ENCODE results near the gene MYO1D.
A peak's percentile ranks its signal among the peaks of the same experiment; 100 is the strongest.
"Not testable (repeated sequence)": the region's sequence is repeated elsewhere in the genome, so short reads cannot be mapped to it uniquely, and the experiment has no call there.

The MYO1D gene

GRCh38 chr17:32876417-32877163, at the start of gene MYO1D:
TSS of gene MYO1D (minus strand) at chr17:32877124. CDS start at chr17:32876872, 252 bp downstream.
- DNase-seq = peak; percentile 61

- no peak for DNase-seq
Measured at GRCh38 chr17:32926183-32926582, 49.3 kb upstream of the MYO1D start.

GRCh38 chr17:32923905-32924304, 47.0 kb upstream of the MYO1D start:
- DNase-seq = not testable (repeated sequence)

GRCh38 chr17:32921017-32921416, 44.1 kb upstream of the MYO1D start:
- no peak for DNase-seq

- no peak for DNase-seq
Measured at GRCh38 chr17:32920293-32920692, 43.4 kb upstream of the MYO1D start.

GRCh38 chr17:32919876-32920275, 43.0 kb upstream of the MYO1D start:
- not testable (repeated sequence) for DNase-seq

GRCh38 chr17:32917842-32918241, 40.9 kb upstream of the MYO1D start:
- DNase-seq = no peak

GRCh38 chr17:32917081-32917480, 40.2 kb upstream of the MYO1D start:
- DNase-seq = no peak

GRCh38 chr17:32916134-32916533, 39.2 kb upstream of the MYO1D start:
- DNase-seq = no peak

GRCh38 chr17:32915245-32915644, 38.3 kb upstream of the MYO1D start:
- DNase-seq = no peak

- no peak for DNase-seq
Measured at GRCh38 chr17:32914181-32914580, 37.3 kb upstream of the MYO1D start.

- no peak for DNase-seq
Measured at GRCh38 chr17:32913593-32913992, 36.7 kb upstream of the MYO1D start.

- peak; percentile 5 for DNase-seq
Measured at GRCh38 chr17:32912218-32912897, 35.4 kb upstream of the MYO1D start.

GRCh38 chr17:32910769-32911168, 33.8 kb upstream of the MYO1D start:
- no peak for DNase-seq

GRCh38 chr17:32909787-32910369, 33.0 kb upstream of the MYO1D start:
- DNase-seq = peak; percentile 38

GRCh38 chr17:32907583-32907982, 30.7 kb upstream of the MYO1D start:
- DNase-seq = no peak

- DNase-seq = no peak
Measured at GRCh38 chr17:32904891-32905290, 28.0 kb upstream of the MYO1D start.

GRCh38 chr17:32903774-32904673, 27.1 kb upstream of the MYO1D start:
- DNase-seq = no peak

- no peak for DNase-seq
Measured at GRCh38 chr17:32901743-32902142, 24.8 kb upstream of the MYO1D start.

GRCh38 chr17:32899236-32900013, 22.5 kb upstream of the MYO1D start:
- no peak for DNase-seq

GRCh38 chr17:32896647-32897258, 19.8 kb upstream of the MYO1D start:
- DNase-seq = no peak

- no peak for DNase-seq
Measured at GRCh38 chr17:32894245-32894644, 17.3 kb upstream of the MYO1D start.

All from NCI-H1092 treated with DMSO at 0.1 percent for 48 hours (cell line).